ENCODE data around the gene LPCAT3. TPM values are rescaled to one million over a fixed set of nuclear protein-coding genes. Genes with fewer than 3 reads are reported as not detected.
A peak's percentile ranks its signal among the peaks of the same experiment; 100 is the strongest.

The LPCAT3 gene
- total RNA-seq, 4 donors from 2014 or later, result 18.2 to 230 (median 179) TPM

DNA sequence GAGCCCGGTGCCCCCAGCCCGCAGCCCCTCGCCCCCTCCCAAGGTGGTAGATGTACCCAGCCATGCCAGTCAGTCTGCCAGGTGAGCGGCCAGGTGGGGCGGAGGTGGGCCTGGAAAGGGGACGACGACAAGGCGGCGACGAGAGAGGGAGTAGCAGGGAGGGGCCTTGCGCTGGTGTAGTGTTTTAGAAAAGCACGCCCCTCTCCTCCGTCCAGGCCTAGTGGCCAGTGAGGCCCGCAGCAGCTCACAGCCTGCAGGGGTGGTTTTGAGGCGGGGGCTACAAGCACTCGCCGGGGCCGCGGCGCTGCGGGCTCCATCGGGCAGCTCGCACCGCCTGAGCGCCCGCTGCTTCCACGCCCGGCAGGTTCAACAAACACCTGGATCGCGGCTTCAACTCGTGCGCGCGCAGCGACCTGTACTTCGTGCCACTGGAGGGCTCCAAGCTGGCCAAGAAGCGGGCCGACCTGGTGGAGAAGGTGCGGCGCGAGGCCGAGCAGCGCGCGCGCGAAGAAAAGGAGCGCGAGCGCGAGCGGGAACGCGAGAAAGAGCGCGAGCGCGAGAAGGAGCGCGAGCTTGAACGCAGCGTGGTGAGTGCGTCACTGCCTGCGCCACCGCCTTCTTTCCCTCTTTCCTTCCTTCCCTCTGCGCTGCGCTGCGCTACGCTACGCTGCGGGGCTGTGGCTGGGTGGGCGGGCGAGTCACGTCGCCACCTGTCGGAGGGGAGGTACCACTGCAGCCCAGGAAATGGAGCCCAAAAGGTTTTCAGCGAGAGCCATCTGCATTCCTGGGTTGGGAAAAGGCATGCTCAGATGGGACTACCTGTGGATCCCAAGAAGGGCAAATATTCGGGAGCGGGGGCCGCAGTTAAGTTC lies 80.6 kb downstream of the LPCAT3 start:
- H3K36me3 ChIP-seq, result peaks cover 0 to 41% (median 0%) of the 10 kb centered on the region in 3 donors
- H3K4me3 ChIP-seq, result peak overlapping the region; percentile 63 to 86 (median 70)
- H3K9me3 ChIP-seq, result no peaks in the 10 kb centered on the region
- TF ChIP-seq POLR2A (IDR thresholded peaks at IDR 0.05), result peak; percentile 77 to 84
- TF ChIP-seq, protein P1, sequence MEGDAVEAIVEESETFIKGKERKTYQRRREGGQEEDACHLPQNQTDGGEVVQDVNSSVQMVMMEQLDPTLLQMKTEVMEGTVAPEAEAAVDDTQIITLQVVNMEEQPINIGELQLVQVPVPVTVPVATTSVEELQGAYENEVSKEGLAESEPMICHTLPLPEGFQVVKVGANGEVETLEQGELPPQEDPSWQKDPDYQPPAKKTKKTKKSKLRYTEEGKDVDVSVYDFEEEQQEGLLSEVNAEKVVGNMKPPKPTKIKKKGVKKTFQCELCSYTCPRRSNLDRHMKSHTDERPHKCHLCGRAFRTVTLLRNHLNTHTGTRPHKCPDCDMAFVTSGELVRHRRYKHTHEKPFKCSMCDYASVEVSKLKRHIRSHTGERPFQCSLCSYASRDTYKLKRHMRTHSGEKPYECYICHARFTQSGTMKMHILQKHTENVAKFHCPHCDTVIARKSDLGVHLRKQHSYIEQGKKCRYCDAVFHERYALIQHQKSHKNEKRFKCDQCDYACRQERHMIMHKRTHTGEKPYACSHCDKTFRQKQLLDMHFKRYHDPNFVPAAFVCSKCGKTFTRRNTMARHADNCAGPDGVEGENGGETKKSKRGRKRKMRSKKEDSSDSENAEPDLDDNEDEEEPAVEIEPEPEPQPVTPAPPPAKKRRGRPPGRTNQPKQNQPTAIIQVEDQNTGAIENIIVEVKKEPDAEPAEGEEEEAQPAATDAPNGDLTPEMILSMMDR (IDR thresholded peaks at IDR 0.05), result peak; percentile 95 to 99 (median 98)
- peak overlapping the region; percentile 90 to 99 (median 96) for H3K27ac ChIP-seq
- no peaks in the 10 kb centered on the region for H3K27me3 ChIP-seq
- peaks cover 4 to 34% (median 12%) of the 10 kb centered on the region in 4 donors for H3K4me1 ChIP-seq
- DNase-seq, result peak; percentile 87 to 97 (median 94)

DNA sequence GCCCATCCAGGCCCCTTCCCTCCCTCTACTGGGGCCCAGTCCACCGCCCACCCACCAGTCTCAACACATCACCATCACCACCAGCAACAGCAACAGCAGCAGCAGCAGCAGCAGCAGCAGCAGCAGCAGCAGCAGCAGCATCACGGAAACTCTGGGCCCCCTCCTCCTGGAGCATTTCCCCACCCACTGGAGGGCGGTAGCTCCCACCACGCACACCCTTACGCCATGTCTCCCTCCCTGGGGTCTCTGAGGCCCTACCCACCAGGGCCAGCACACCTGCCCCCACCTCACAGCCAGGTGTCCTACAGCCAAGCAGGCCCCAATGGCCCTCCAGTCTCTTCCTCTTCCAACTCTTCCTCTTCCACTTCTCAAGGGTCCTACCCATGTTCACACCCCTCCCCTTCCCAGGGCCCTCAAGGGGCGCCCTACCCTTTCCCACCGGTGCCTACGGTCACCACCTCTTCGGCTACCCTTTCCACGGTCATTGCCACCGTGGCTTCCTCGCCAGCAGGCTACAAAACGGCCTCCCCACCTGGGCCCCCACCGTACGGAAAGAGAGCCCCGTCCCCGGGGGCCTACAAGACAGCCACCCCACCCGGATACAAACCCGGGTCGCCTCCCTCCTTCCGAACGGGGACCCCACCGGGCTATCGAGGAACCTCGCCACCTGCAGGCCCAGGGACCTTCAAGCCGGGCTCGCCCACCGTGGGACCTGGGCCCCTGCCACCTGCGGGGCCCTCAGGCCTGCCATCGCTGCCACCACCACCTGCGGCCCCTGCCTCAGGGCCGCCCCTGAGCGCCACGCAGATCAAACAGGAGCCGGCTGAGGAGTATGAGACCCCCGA lies 81.4 kb downstream of the LPCAT3 start:
- no peak for DNase-seq
- Histone ChIP-seq H3K4me3 (peak overlapping the region; percentile 63 to 86 (median 70)), H3K36me3 (peaks cover 0 to 41% (median 0%) of the 10 kb centered on the region in 3 donors), H3K4me1 (peaks cover 4 to 39% (median 12%) of the 10 kb centered on the region in 4 donors), H3K9me3 (no peaks in the 10 kb centered on the region), H3K27me3 (no peaks in the 10 kb centered on the region), H3K27ac (peak overlapping the region; percentile 90 to 99 (median 96))
- TF ChIP-seq, protein P1 (IDR thresholded peaks at IDR 0.05), result no peak
- TF ChIP-seq POLR2A (IDR thresholded peaks at IDR 0.05), result no peak

DNA sequence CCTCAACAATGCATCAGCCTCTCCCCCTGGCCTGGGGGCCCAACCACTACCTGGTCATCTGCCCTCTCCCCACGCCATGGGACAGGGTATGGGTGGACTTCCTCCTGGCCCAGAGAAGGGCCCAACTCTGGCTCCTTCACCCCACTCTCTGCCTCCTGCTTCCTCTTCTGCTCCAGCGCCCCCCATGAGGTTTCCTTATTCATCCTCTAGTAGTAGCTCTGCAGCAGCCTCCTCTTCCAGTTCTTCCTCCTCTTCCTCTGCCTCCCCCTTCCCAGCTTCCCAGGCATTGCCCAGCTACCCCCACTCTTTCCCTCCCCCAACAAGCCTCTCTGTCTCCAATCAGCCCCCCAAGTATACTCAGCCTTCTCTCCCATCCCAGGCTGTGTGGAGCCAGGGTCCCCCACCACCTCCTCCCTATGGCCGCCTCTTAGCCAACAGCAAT lies 82.1 kb downstream of the LPCAT3 start:
- TF ChIP-seq, protein P1 (IDR thresholded peaks at IDR 0.05), result no peak
- TF ChIP-seq POLR2A (IDR thresholded peaks at IDR 0.05), result no peak
- Histone ChIP-seq H3K27ac (peak overlapping the region in 3 of 4 donors; percentile 90 to 99 (median 95)), H3K9me3 (no peaks in the 10 kb centered on the region), H3K36me3 (peaks cover 0 to 34% (median 0%) of the 10 kb centered on the region in 3 donors), H3K27me3 (no peaks in the 10 kb centered on the region), H3K4me3 (no peak overlapping the region), H3K4me1 (peaks cover 4 to 46% (median 12%) of the 10 kb centered on the region in 4 donors)
- DNase-seq, result no peak

DNA sequence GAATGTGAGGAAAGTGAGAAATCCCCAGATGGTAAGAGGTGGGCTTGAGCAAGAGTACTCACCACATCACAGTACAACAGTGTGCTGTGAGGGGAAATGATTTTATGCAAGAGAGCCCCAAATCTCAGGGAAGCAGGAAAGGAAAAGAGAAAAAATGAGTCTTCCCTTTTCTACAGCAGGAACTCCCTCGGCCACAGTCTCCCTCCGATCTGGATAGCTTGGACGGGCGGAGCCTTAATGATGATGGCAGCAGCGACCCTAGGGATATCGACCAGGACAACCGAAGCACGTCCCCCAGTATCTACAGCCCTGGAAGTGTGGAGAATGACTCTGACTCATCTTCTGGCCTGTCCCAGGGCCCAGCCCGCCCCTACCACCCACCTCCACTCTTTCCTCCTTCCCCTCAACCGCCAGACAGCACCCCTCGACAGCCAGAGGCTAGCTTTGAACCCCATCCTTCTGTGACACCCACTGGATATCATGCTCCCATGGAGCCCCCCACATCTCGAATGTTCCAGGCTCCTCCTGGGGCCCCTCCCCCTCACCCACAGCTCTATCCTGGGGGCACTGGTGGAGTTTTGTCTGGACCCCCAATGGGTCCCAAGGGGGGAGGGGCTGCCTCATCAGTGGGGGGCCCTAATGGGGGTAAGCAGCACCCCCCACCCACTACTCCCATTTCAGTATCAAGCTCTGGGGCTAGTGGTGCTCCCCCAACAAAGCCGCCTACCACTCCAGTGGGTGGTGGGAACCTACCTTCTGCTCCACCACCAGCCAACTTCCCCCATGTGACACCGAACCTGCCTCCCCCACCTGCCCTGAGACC lies 82.7 kb downstream of the LPCAT3 start:
- Histone ChIP-seq H3K27me3 (no peaks in the 10 kb centered on the region), H3K9me3 (no peaks in the 10 kb centered on the region), H3K27ac (peak overlapping the region in 3 of 4 donors; percentile 35 to 99 (median 90)), H3K36me3 (peaks cover 0 to 28% (median 0%) of the 10 kb centered on the region in 3 donors), H3K4me3 (no peak overlapping the region), H3K4me1 (peaks cover 8 to 46% (median 12%) of the 10 kb centered on the region in 4 donors)
- TF ChIP-seq POLR2A (IDR thresholded peaks at IDR 0.05), result no peak
- TF ChIP-seq, protein P1 (IDR thresholded peaks at IDR 0.05), result no peak
- peak in 1 of 3 donors; percentile 40 for DNase-seq
